GM21447 (cell line): ENCODE measurements around the gene EIF4G3.
"Not testable (repeated sequence)": the region's sequence is repeated elsewhere in the genome, so short reads cannot be mapped to it uniquely, and the experiment has no call there.

Source experiments
- ATAC-seq: cut with Tn5 transposase; IDR thresholded peaks from one replicate; pipeline ENCODE4 v1.9.1; 2021; ENCODE audit not compliant: unreplicated experiment

EIF4G3 gene

GRCh38 chr1:21034725-21035628 is 141.7 kb downstream of the EIF4G3 start:
- ATAC-seq: no peak

- ATAC-seq: no peak
Observed at GRCh38 chr1:21032741-21033140, 144.0 kb downstream of the EIF4G3 start.

GRCh38 chr1:21030181-21030580 is 146.5 kb downstream of the EIF4G3 start:
- ATAC-seq: no peak

GRCh38 chr1:21028520-21029145 is 148.1 kb downstream of the EIF4G3 start:
- ATAC-seq: no peak

GRCh38 chr1:21027805-21028204 is 148.9 kb downstream of the EIF4G3 start:
- no peak for ATAC-seq

- no peak for ATAC-seq
Observed at GRCh38 chr1:21024918-21025317, 151.8 kb downstream of the EIF4G3 start.

GRCh38 chr1:21024136-21024896 is 152.4 kb downstream of the EIF4G3 start:
- ATAC-seq: not testable (repeated sequence)

- peak; percentile 86 for ATAC-seq
Observed at GRCh38 chr1:21022279-21023040, 154.2 kb downstream of the EIF4G3 start.

- ATAC-seq: no peak
Observed at GRCh38 chr1:21021311-21021710, 155.4 kb downstream of the EIF4G3 start.

- no peak for ATAC-seq
Observed at GRCh38 chr1:21020151-21020550, 156.5 kb downstream of the EIF4G3 start.

- no peak for ATAC-seq
Observed at GRCh38 chr1:21018673-21019072, 158.0 kb downstream of the EIF4G3 start.

GRCh38 chr1:21013510-21013909 is 163.2 kb downstream of the EIF4G3 start:
- no peak for ATAC-seq

- ATAC-seq: no peak
Observed at GRCh38 chr1:21012937-21013336, 163.8 kb downstream of the EIF4G3 start.

GRCh38 chr1:21007876-21008275 is 168.8 kb downstream of the EIF4G3 start:
- no peak for ATAC-seq

- no peak for ATAC-seq
Observed at GRCh38 chr1:21005466-21006239, 171.0 kb downstream of the EIF4G3 start.

GRCh38 chr1:21003281-21004045 is 173.2 kb downstream of the EIF4G3 start:
- ATAC-seq: no peak

GRCh38 chr1:21001042-21001441 is 175.7 kb downstream of the EIF4G3 start:
- ATAC-seq: no peak

- ATAC-seq: no peak
Observed at GRCh38 chr1:21000245-21000594, 176.5 kb downstream of the EIF4G3 start.

GRCh38 chr1:20999525-21000244 is 177.0 kb downstream of the EIF4G3 start:
- ATAC-seq: no peak
